Testis (tissue), 3 donors: ENCODE data around the gene CTBP2. TPM values are rescaled to one million over a fixed set of nuclear protein-coding genes. Genes with fewer than 3 reads are reported as not detected.

ENCODE experiments used
- DNase-seq: peaks from one replicate; pipeline ENCODE4 v3.0.0-alpha.2; 2019
- H3K27ac ChIP-seq, 2 donors: fragments of 200-600 bp; sonication (generic); one replicate each; pipeline ENCODE4 v1.5.1; 2019
- H3K27me3 ChIP-seq: fragments of 200-600 bp; sonication (generic); one replicate; pipeline ENCODE4 v1.5.1; 2019
- H3K36me3 ChIP-seq: fragments of 200-600 bp; sonication (generic); one replicate; pipeline ENCODE4 v1.5.1; 2017; ENCODE audit warnings: low read depth; ENCODE audit errors: missing control alignments
- H3K4me1 ChIP-seq: fragments of 200-600 bp; sonication (generic); one replicate; pipeline ENCODE4 v1.5.1; 2019
- H3K4me3 ChIP-seq, 2 donors: fragments of 200-600 bp; sonication (generic); one replicate each; pipeline ENCODE4 v1.5.1; 2017 to 2019
- H3K9me3 ChIP-seq: fragments of 200-600 bp; sonication (generic); one replicate; pipeline ENCODE4 v1.5.1; 2017
- CTCF ChIP-seq, 3 experiments: fragments of 450-650 bp in 2 of 3; fragments of 200-600 bp in 1 of 3; sonication (generic) in 1 of 3; IDR thresholded peaks; one replicate each; pipeline ENCODE4 v1.5.1; 2016 to 2019; ENCODE audit warnings: antibody characterized with exemption in 3 of 3, mild to moderate bottlenecking in 2 of 3, moderate library complexity in 1 of 3
- POLR2A ChIP-seq: fragments of 450-650 bp; IDR thresholded peaks from one replicate; pipeline ENCODE4 v1.6.1; 2017; ENCODE audit warnings: antibody characterized with exemption, mild to moderate bottlenecking, moderate library complexity
- whole genome bisulfite sequencing, 2 donors: methylation state at CpG; one replicate each; pipeline ENCODE4 v1.1.5; 2018; 5-methylcytosine and 5-hydroxymethylcytosine counted together
- intact Hi-C: fragments of 100-400 bp; cut with DNase I; formaldehyde crosslinking; loops from one replicate; pipeline ENCODE4 v1.15.1; 2023; ENCODE audit warnings: low total_unique reads
- polyA plus RNA-seq: library from polyadenylated mRNA; stranded (reverse); fragments of 350-450 nt; fragmentation: Illumina TruSeq; extraction: RNeasy Lipid Tissue Mini Kit (QIAGEN cat#74804); gene quantifications from one replicate; pipeline ENCODE4 v1.2.3, GENCODE V29; 2014; ENCODE audit warnings: low read depth, low replicate concordance; ENCODE audit not compliant: insufficient read depth
- total RNA-seq, 2 donors: library from RNA; depleted of rRNA; stranded (reverse); fragments of >200 nt; gene quantifications; one replicate each; pipeline ENCODE4 v1.2.3, GENCODE V29; 2016

The CTBP2 gene
- total and polyA plus RNA-seq, 3 donors from 2014 or later = 44.7 to 79.5 (median 52.4) TPM

DNA sequence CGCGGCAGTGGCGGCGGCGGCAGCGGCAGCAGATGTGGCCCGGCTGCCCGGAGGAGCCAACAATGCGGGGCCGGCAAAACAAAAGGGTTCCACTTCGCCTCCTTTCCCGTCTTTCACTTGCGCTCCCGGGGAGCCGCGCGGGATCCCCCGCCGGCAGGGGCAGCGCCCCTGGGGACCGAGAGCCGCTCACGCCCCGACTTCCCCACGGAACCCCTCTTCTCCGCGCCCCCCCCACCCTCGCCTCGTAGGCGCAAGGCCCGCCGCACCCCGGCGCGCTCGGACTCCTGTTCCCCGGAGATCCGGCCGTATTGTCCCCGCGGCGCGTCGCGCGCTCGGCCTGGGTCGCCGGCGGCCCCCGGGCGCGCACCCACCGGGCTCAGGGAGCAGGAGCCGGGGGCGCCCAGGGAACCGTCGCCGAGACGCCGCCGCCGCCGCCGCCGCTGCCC is 854 bp downstream of the CTBP2 start:
- TF ChIP-seq CTCF (IDR thresholded peaks at IDR 0.05) = no peak
- no peak for TF ChIP-seq POLR2A
- H3K27ac ChIP-seq = peak overlapping the region; percentile 95 to 99
- H3K4me3 ChIP-seq = peak overlapping the region; percentile 79 to 89
- H3K36me3 ChIP-seq = no peaks in the 10 kb centered on the region
- intact Hi-C loops = no loop called here
- DNase-seq = no peak
- H3K9me3 ChIP-seq = no peaks in the 10 kb centered on the region
- H3K4me1 ChIP-seq = peaks cover 27% of the 10 kb centered on the region
- no peaks in the 10 kb centered on the region for H3K27me3 ChIP-seq
- WGBS, 2 donors = 0 to 1% methylated on average over 17 to 64 of the region's 66 CpGs

- Histone ChIP-seq H3K4me1 (peaks cover 34% of the 10 kb centered on the region), H3K27ac (peak overlapping the region; percentile 95 to 99), H3K36me3 (no peaks in the 10 kb centered on the region), H3K9me3 (no peaks in the 10 kb centered on the region), H3K27me3 (no peaks in the 10 kb centered on the region), H3K4me3 (peak overlapping the region; percentile 79 to 89)
- WGBS, 2 donors = 0 to 1% methylated on average over 30 to 74 of the region's 115 CpGs
- DNase-seq = peak; percentile 74
- TF ChIP-seq POLR2A (no peak), CTCF (IDR thresholded peaks at IDR 0.05) (no peak)
- intact Hi-C loops = no loop called here
Measured at GRCh38 chr10:125158601-125159485, 1.5 kb downstream of the CTBP2 start.

DNA sequence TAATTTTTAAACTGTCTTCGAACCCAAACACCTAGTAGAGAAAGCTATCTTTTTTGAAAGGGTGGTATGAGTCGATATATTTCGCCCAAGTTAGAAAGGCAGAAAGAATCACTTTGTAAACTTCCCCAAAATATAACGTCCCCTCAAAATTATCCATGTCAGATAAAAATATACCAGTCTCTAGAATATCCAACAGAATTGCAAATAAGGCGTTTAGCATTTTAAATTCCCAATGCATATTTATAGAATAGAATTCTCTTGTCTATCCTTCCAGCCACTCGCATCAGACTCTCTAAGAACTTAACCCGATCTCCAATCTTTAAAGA is 2.1 kb downstream of the CTBP2 start:
- H3K27ac ChIP-seq = peak overlapping the region; percentile 95 to 99
- 8 to 11% methylated on average over 7 of the region's 7 CpGs for WGBS, 2 donors

DNA sequence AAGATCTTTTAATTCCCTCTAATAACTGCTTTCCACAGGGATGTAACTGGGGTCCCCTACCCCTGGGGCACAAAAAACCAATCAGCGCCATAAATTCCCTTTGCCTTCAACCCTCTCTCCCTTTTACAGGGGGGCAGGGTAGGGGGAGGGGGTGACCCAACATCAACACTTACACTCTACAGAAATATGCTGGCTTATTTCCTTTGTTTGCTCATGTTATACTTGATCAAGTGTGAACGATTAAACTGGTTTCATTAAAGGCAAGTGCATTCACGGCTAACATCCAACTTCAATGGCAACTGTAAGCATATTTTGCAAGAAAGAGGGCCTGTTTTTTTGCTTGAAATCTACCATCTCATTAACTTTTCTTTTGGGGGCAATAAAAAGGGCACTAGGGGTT is 2.9 kb downstream of the CTBP2 start:
- Histone ChIP-seq H3K9me3 (no peaks in the 10 kb centered on the region), H3K4me1 (peaks cover 47% of the 10 kb centered on the region), H3K27ac (peak overlapping the region; percentile 95 to 99), H3K36me3 (no peaks in the 10 kb centered on the region), H3K27me3 (no peaks in the 10 kb centered on the region), H3K4me3 (peak overlapping the region in 1 of 2 donors; percentile 79)
- peak; percentile 10 for DNase-seq
- TF ChIP-seq POLR2A (no peak), CTCF (IDR thresholded peaks at IDR 0.05) (no peak)
- intact Hi-C loops = no loop called here
- WGBS, 2 donors = 25 to 26% methylated on average over 3 of the region's 3 CpGs

More for the DNA sequence above, 2.1 kb downstream of the CTBP2 start:
- intact Hi-C loops = no loop called here
- H3K9me3 ChIP-seq = no peaks in the 10 kb centered on the region
- no peaks in the 10 kb centered on the region for H3K36me3 ChIP-seq
- no peak for DNase-seq
- peak overlapping the region; percentile 79 to 89 for H3K4me3 ChIP-seq
- no peaks in the 10 kb centered on the region for H3K27me3 ChIP-seq
- TF ChIP-seq POLR2A (no peak), CTCF (IDR thresholded peaks at IDR 0.05) (no peak)
- H3K4me1 ChIP-seq = peaks cover 40% of the 10 kb centered on the region
